Neural progenitor cell (in vitro differentiated cells): ENCODE measurements around the gene PAH.

ENCODE experiments used
- EZH2 ChIP-seq: fragments of 200-600 bp; sonication (generic); IDR thresholded peaks from 2 replicates; pipeline ENCODE4 v1.6.1; 2017; ENCODE audit warnings: antibody characterized with exemption, mild to moderate bottlenecking, moderate library complexity
- EZH2phosphoT487 ChIP-seq: fragments of 200-600 bp; sonication (generic); IDR thresholded peaks from 2 replicates; pipeline ENCODE4 v1.6.1; 2017; ENCODE audit warnings: antibody characterized with exemption
- TF ChIP-seq, protein P1 (sequence below): fragments of 200-600 bp; sonication (generic); IDR thresholded peaks from 2 replicates; pipeline ENCODE4 v1.5.1; 2017; ENCODE audit warnings: antibody characterized with exemption, mild to moderate bottlenecking

DNA sequence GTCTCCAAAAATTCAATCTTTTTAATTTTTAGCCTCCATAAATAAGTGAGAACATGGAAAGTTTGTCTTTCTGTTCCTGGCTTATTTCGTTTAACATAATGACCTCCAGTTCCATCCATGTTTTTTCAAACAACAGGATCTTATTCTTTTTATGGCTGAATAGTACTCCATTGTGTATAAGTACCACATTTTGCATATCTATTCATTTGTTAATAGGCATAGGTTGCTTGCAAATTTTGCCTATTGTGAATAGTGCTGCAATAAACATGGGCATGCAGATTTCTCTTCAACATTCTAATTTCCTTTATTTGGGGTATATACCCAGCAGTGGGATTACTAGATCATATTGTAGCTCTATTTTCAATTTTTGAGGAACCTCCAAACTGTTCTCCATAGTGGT lies 16.1 kb upstream of the PAH start:
- TF ChIP-seq, protein P1, sequence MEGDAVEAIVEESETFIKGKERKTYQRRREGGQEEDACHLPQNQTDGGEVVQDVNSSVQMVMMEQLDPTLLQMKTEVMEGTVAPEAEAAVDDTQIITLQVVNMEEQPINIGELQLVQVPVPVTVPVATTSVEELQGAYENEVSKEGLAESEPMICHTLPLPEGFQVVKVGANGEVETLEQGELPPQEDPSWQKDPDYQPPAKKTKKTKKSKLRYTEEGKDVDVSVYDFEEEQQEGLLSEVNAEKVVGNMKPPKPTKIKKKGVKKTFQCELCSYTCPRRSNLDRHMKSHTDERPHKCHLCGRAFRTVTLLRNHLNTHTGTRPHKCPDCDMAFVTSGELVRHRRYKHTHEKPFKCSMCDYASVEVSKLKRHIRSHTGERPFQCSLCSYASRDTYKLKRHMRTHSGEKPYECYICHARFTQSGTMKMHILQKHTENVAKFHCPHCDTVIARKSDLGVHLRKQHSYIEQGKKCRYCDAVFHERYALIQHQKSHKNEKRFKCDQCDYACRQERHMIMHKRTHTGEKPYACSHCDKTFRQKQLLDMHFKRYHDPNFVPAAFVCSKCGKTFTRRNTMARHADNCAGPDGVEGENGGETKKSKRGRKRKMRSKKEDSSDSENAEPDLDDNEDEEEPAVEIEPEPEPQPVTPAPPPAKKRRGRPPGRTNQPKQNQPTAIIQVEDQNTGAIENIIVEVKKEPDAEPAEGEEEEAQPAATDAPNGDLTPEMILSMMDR = no peak
- TF ChIP-seq EZH2 (no peak), EZH2phosphoT487 (no peak)
